Fibroblast of mammary gland (primary cell): ENCODE data around the gene FKRP.

Experiments
- DNase-seq: peaks from one replicate; pipeline ENCODE4 v3.0.0-alpha.2; 2010; ENCODE audit warnings: low read depth
- H3K4me3 ChIP-seq: 2 replicates; pipeline ENCODE4 v1.5.1; 2011; ENCODE audit warnings: low read depth, mild to moderate bottlenecking, low read length, moderate library complexity; ENCODE audit not compliant: control insufficient read depth
- CTCF ChIP-seq: conservative IDR thresholded peaks from 2 replicates; pipeline ENCODE4 v1.5.1; 2011; ENCODE audit warnings: low read depth, low read length, inconsistent platforms; ENCODE audit not compliant: control insufficient read depth, insufficient read depth

Gene FKRP

GRCh38 chr19:46748325-46749109 is 2.7 kb downstream of the FKRP start:
- DNase-seq = peak; percentile 69
- TF ChIP-seq CTCF = peak; percentile 87
- H3K4me3 ChIP-seq = no peak overlapping the region

- TF ChIP-seq CTCF = peak; percentile 44
- peak; percentile 39 for DNase-seq
These were observed 7.7 kb downstream of the FKRP start for GRCh38 chr19:46753420-46754155.

GRCh38 chr19:46755077-46755852 is 9.4 kb downstream of the FKRP start:
- no peak overlapping the region for H3K4me3 ChIP-seq
- DNase-seq = peak; percentile 73
- TF ChIP-seq CTCF = no peak

More at GRCh38 chr19:46753420-46754155, 7.7 kb downstream of the FKRP start:
- no peak overlapping the region for H3K4me3 ChIP-seq

- TF ChIP-seq CTCF = no peak
- DNase-seq = no peak
- H3K4me3 ChIP-seq = no peak overlapping the region
These were observed 10.1 kb downstream of the FKRP start for GRCh38 chr19:46755853-46756543.

GRCh38 chr19:46756544-46756888 is 10.7 kb downstream of the FKRP start:
- H3K4me3 ChIP-seq = no peak overlapping the region
- no peak for DNase-seq
- no peak for TF ChIP-seq CTCF

GRCh38 chr19:46759206-46759605 is 13.3 kb downstream of the FKRP start:
- no peak overlapping the region for H3K4me3 ChIP-seq
- DNase-seq = no peak

More at GRCh38 chr19:46759206-46759605, 13.3 kb downstream of the FKRP start:
- no peak for TF ChIP-seq CTCF
